Measurements from ENCODE around the gene DDI1. TPM values are rescaled to one million over a fixed set of nuclear protein-coding genes. Genes with fewer than 3 reads are reported as not detected.
"Not testable (repeated sequence)": the region's sequence is repeated elsewhere in the genome, so short reads cannot be mapped to it uniquely, and the experiment has no call there.

DDI1 gene
- total and polyA plus RNA-seq, 10 of the 15 experiments (the other 5 are each of a cell fraction or from before 2014, with no cell fraction given), result not detected

DNA sequence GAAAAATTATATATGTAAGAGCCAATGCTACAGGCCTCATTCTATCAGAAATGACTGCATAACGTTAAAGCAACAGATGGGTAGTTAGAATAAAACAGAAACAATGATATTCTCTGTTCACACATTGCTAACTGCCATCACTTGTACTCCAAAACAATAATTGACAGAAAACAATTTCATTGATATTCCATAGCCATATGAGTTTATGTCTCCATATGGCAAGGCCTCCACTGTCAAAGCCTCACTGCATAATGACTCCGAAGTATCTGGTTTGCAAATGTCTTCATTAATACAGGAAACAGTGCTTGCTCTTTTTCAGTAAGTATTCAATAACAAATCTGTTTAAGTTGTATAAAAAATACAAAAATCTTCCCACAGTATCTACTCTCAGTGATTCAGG lies 9.9 kb downstream of the DDI1 start:
- no peak for TF ChIP-seq ZSCAN29 (IDR thresholded peaks at IDR 0.05)
- TF ChIP-seq BCL11A (IDR thresholded peaks at IDR 0.05; ENCODE audit: low read depth, low read length), result no peak
- TF ChIP-seq RBBP5 (conservative IDR thresholded peaks at IDR 0.05), result no peak
- TF ChIP-seq, protein P1, sequence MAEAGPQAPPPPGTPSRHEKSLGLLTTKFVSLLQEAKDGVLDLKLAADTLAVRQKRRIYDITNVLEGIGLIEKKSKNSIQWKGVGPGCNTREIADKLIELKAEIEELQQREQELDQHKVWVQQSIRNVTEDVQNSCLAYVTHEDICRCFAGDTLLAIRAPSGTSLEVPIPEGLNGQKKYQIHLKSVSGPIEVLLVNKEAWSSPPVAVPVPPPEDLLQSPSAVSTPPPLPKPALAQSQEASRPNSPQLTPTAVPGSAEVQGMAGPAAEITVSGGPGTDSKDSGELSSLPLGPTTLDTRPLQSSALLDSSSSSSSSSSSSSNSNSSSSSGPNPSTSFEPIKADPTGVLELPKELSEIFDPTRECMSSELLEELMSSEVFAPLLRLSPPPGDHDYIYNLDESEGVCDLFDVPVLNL (IDR thresholded peaks at IDR 0.05; ENCODE audit: low read depth, low read length), result no peak
- TF ChIP-seq, protein P2, sequence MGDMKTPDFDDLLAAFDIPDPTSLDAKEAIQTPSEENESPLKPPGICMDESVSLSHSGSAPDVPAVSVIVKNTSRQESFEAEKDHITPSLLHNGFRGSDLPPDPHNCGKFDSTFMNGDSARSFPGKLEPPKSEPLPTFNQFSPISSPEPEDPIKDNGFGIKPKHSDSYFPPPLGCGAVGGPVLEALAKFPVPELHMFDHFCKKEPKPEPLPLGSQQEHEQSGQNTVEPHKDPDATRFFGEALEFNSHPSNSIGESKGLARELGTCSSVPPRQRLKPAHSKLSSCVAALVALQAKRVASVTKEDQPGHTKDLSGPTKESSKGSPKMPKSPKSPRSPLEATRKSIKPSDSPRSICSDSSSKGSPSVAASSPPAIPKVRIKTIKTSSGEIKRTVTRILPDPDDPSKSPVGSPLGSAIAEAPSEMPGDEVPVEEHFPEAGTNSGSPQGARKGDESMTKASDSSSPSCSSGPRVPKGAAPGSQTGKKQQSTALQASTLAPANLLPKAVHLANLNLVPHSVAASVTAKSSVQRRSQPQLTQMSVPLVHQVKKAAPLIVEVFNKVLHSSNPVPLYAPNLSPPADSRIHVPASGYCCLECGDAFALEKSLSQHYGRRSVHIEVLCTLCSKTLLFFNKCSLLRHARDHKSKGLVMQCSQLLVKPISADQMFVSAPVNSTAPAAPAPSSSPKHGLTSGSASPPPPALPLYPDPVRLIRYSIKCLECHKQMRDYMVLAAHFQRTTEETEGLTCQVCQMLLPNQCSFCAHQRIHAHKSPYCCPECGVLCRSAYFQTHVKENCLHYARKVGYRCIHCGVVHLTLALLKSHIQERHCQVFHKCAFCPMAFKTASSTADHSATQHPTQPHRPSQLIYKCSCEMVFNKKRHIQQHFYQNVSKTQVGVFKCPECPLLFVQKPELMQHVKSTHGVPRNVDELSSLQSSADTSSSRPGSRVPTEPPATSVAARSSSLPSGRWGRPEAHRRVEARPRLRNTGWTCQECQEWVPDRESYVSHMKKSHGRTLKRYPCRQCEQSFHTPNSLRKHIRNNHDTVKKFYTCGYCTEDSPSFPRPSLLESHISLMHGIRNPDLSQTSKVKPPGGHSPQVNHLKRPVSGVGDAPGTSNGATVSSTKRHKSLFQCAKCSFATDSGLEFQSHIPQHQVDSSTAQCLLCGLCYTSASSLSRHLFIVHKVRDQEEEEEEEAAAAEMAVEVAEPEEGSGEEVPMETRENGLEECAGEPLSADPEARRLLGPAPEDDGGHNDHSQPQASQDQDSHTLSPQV (IDR thresholded peaks at IDR 0.05), result no peak
- no peak for TF ChIP-seq SREBF2 (IDR thresholded peaks at IDR 0.05; ENCODE audit: low read length)
- no peak for TF ChIP-seq STAT1 (conservative IDR thresholded peaks at IDR 0.05)
- TF ChIP-seq GATAD2B (conservative IDR thresholded peaks at IDR 0.05; ENCODE audit: low read depth), result no peak
- no peak for TF ChIP-seq SRF (IDR thresholded peaks at IDR 0.05; ENCODE audit: low read depth in 2 of 2, low read length in 2 of 2)
- no peak for TF ChIP-seq ZNF217 (IDR thresholded peaks at IDR 0.05)
- TF ChIP-seq FOS (IDR thresholded peaks at IDR 0.05; ENCODE audit: borderline replicate concordance, extremely low read depth, insufficient read length), result no peak
- no peak for TF ChIP-seq SUZ12 (IDR thresholded peaks at IDR 0.05; ENCODE audit: unreplicated experiment)
- TF ChIP-seq BACH1 (IDR thresholded peaks at IDR 0.05; ENCODE audit: borderline replicate concordance), result no peak
- no peak for TF ChIP-seq POLR2AphosphoS5 (IDR thresholded peaks at IDR 0.05; ENCODE audit: low read length)
- no peak for TF ChIP-seq MXI1 (IDR thresholded peaks at IDR 0.05; ENCODE audit: low read depth, low read length)
- SMC1A ChIA-PET (ENCODE audit: uncharacterized antibody, unreplicated experiment), result no interaction called here
- no peaks in the 10 kb centered on the region for H3K4me1 ChIP-seq (ENCODE audit: control insufficient read depth, insufficient read depth, low read length)
- no peaks in the 10 kb centered on the region for H3K9me3 ChIP-seq (replicated peaks; ENCODE audit: control insufficient read depth, insufficient read depth, low read length)
- FAIRE-seq, result no peak
- no TSS peak for BruUV-seq (replicated peaks)
- no peaks in the 10 kb centered on the region for H3K36me3 ChIP-seq (ENCODE audit: control insufficient read depth in 2 of 2, insufficient read depth in 2 of 2, low read length in 1 of 2)
- intact Hi-C loops (cut with micrococcal nuclease; ENCODE audit: unreplicated experiment) (no loop called here), in situ Hi-C loops (cut with MboI) (no loop called here)
- no peak overlapping the region for H2AFZ ChIP-seq (ENCODE audit: control insufficient read depth, low read depth, low read length)
- no peaks in the 10 kb centered on the region for H4K20me1 ChIP-seq (ENCODE audit: control insufficient read depth, insufficient read depth)
- H3K27me3 ChIP-seq (replicated peaks in 1 of 2; ENCODE audit: control insufficient read depth in 2 of 2, insufficient read depth in 2 of 2, low read length in 1 of 2), result no peaks in the 10 kb centered on the region
- DNase-seq (ENCODE audit: low read depth, low spot score), result no peak
- H3K4me2 ChIP-seq (ENCODE audit: control insufficient read depth, insufficient read depth), result no peak overlapping the region
- H3K79me2 ChIP-seq (ENCODE audit: control insufficient read depth, insufficient read depth, low read length), result no peaks in the 10 kb centered on the region
- CTCF ChIA-PET, result no interaction called here
- H3K27ac ChIP-seq (ENCODE audit: control insufficient read depth, insufficient read depth), result no peak overlapping the region
- RAD21 ChIA-PET (ENCODE audit: unreplicated experiment), result no interaction called here
- 98% methylated on average over 2 of the region's 2 CpGs for WGBS (ENCODE audit: insufficient coverage, insufficient replicate concordance, low lambda C conversion rate, missing lambda C conversion rate)
- no peak overlapping the region for H3K4me3 ChIP-seq
- no peak for ATAC-seq
- H3K9ac ChIP-seq (ENCODE audit: control insufficient read depth, insufficient read depth, low read length), result no peak overlapping the region
- POLR2A ChIA-PET, result no interaction called here

DNA sequence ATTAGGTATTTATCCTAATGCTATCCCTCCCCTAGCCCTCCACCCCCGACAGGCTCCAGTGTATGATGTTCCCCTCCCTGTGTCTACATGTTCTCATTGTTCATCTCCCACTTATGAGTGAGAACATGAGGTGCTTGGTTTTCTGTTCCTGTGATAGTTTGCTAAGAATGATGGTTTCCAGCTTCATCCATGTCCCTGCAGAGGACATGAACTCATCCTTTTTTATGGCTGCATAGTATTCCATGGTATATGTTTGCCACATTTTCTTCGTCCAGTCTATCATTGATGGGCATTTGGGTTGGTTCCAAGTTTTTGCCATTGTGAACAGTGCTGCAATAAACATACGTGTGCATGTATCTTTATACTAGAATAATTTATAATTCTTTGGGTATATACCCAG lies 10.4 kb downstream of the DDI1 start:
- in situ Hi-C loops (cut with MboI); H3K27ac ChIP-seq (ENCODE audit: control insufficient read depth, insufficient read depth); RAD21 ChIA-PET (ENCODE audit: unreplicated experiment); SMC1A ChIA-PET (ENCODE audit: uncharacterized antibody, unreplicated experiment); H3K4me2 ChIP-seq (ENCODE audit: control insufficient read depth, insufficient read depth); H4K20me1 ChIP-seq (ENCODE audit: control insufficient read depth, insufficient read depth); ATAC-seq; intact Hi-C loops (cut with micrococcal nuclease; ENCODE audit: unreplicated experiment); POLR2A ChIA-PET; H3K4me1 ChIP-seq (ENCODE audit: control insufficient read depth, insufficient read depth, low read length); H3K4me3 ChIP-seq; H3K9ac ChIP-seq (ENCODE audit: control insufficient read depth, insufficient read depth, low read length); H2AFZ ChIP-seq (ENCODE audit: control insufficient read depth, low read depth, low read length); FAIRE-seq; H3K36me3 ChIP-seq (ENCODE audit: control insufficient read depth in 2 of 2, insufficient read depth in 2 of 2, low read length in 1 of 2); H3K79me2 ChIP-seq (ENCODE audit: control insufficient read depth, insufficient read depth, low read length); DNase-seq (ENCODE audit: low read depth, low spot score); CTCF ChIA-PET; BruUV-seq (replicated peaks); H3K9me3 ChIP-seq (replicated peaks; ENCODE audit: control insufficient read depth, insufficient read depth, low read length); H3K27me3 ChIP-seq (replicated peaks in 1 of 2; ENCODE audit: control insufficient read depth in 2 of 2, insufficient read depth in 2 of 2, low read length in 1 of 2): not testable (repeated sequence)
- WGBS (ENCODE audit: insufficient coverage, insufficient replicate concordance, low lambda C conversion rate, missing lambda C conversion rate), result 28% methylated on average over 3 of the region's 3 CpGs

All from GM12878 (cell line).